Raji (cell line): Measurements from ENCODE around the gene ITSN2.

Source experiments
- POLR2A ChIP-seq: IDR thresholded peaks from 2 replicates; pipeline ENCODE4 v1.6.1; 2011; ENCODE audit warnings: low read depth, low read length, control low read depth; ENCODE audit not compliant: insufficient read depth

The ITSN2 gene

DNA sequence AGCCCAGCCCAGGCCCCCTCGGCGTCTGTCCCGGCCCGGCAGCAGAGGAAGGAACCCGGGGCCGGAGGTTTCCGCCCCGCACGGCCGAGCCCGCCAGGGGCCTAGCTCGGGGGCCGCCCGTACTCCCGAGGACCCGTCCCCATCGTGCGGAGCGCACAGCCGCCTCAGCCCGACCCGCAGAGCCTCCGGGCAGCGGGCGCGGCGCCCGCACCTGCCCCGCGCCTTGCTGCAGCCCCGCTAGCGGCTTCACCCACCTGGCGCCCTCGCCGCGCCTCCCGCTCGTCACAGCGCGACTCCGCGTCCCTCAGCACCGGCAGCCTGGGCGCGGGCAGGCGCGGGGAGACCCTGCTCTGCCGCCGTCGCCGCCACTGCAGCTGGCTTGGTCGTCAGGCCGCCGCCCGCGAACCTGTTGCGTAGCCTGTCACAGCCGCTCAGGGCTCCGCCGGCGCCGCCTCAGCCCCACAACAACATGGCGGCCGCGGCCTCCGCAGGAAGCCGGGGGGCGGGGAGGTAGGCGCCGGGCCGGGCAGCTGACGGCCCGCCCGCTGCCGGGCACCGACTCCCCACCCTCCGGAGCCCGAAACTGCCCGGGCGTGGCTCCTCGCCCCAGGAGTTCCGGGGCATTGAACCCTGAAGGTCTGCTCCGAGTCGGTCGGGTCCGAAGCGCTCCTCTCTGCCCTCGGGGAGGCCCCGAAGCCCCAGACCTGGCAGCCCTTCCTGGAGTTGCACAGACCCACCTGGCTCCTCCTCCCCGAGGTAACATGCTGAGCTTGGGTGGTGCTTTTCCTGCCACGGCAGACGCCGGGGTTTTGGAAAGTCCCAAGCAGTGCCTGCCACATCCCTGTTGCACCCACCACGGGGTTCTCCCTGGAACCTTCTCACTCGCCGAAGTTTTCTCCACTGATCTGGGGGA, at the start of gene ITSN2:
TSS of gene ITSN2 (minus strand) at position 487 of the 913 bp plus-strand sequence. CDS start 32,454 bp downstream, outside the sequence.
- peak; percentile 81 for TF ChIP-seq POLR2A

DNA sequence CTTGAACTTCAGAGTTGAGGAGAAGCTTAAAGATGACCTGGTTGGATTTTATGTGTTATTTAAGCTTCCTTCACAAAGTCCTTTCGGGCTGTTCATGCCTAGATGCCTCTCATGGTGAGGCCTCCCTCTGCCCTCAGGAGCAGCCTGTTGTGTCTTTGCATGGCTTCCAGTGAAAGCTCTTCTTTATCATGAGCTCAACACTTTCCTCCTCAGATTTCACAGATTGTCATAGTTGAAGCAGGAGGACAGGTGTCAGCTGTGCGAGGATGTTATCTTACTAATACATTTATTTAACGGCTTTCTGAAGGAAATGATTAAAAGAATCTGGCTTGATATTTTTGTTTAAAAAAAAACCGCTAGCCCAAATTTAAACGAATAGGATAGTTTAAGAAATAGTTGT, 48.8 kb upstream of the ITSN2 start:
- no peak for TF ChIP-seq POLR2A

DNA sequence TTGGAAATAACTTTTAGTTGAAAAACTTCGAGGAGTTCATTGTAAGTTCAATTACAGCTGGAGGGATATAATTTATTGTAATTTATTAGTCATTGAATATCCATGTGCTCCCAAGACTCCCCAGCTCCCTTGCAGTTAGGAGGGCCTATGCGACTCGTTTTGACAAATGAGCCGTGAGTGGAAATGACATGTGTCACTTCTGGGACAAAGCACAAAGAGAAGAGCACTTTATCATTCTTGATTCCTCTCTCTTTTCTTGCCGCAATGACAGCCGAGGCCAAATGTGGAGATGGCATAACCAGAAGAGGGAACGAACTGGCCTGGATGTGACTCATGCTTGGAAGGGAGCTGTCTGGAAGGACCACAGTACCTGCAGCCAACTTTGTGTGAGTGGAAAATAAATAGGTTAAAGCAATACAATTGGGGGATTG, 44.2 kb upstream of the ITSN2 start:
- TF ChIP-seq POLR2A: no peak

DNA sequence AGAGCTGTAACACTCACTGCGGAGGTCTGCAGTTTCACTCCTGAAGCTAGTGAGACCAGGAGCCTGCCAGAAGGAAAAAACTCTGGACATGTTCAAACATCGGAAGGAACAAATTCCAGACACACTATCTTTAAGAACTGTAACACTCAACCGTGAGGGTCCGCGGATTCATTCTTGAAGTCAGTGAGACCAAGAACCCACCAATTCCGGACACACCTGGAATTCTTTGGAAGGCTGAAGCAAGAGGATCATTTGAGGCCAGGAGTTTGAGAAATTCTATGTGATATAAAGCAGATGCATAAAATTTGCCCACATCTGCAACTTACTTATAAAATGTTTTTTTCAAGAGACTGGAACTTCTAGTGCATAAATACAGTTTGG, 43.5 kb upstream of the ITSN2 start:
- TF ChIP-seq POLR2A: no peak

DNA sequence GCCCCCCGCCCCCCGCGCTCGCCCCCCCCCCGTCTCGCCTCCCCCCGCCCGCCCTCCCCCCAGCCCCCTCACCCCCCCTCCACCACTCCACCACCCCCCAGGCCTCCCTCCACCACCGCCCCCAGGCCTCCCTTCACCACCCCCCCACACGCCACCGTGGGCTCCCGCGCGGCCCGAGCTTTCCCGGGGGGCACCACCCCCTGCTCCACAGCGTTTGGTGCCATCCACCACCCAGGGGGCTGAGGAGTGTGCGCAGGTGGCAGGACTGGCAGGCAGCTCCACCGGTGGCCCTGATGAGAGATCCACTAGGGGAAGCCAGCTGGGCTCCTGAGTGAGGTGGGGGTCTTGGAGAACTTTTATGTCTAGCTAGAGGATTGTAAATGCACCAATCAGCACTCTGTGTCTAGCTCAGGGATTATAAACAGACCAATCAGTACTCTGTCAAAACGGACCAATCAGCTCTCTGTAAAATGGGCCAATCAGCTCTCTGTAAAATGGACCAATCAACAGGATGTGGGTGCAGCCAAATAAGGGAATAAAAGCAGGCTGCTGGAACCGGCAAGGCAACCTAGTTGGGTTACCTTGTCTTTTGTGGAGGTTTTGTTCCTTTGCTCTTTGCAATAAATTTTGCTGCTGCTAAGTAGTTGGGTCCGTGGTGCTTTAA, 43.0 kb upstream of the ITSN2 start:
- TF ChIP-seq POLR2A: no peak

DNA sequence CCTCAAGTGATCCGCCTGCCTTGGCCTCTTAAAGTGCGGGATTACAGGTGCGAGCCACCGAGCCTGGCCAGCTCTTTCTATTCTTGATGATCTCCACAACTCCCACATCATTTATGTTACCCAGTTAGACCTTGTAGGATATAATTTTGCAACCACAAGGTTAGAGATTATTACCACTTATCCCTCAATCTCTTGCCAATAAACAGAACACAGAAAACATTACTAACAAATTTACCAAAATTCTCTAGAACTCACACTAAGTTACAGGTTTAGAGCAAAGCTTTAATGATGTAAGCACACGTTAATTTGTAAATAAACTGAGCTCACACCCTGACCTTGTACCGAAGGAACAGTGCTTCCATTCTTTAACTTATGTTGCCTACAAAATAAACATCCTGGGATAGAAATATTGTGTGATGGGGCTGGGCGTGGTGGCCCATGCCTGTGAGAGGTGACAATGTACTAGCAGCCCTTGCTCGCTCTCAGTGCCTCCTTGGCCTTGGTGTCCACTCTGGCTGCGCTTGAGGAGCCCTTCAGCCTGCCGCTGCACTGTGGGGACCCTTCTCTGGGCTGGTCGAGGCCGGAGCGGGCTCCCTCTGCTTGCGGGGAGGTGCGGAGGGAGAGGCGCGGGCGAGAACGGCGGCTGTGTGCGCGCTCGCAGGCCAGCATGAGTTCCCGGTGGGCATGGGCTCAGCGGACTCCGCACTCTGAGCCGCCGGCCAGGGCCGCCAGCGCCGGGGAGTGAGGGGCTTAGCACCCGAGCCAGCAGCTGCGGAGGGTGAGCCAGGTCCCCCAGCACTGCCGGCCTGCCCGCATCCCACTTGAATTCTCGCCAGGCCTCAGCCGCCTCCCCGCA, 42.1 kb upstream of the ITSN2 start:
- TF ChIP-seq POLR2A: no peak

DNA sequence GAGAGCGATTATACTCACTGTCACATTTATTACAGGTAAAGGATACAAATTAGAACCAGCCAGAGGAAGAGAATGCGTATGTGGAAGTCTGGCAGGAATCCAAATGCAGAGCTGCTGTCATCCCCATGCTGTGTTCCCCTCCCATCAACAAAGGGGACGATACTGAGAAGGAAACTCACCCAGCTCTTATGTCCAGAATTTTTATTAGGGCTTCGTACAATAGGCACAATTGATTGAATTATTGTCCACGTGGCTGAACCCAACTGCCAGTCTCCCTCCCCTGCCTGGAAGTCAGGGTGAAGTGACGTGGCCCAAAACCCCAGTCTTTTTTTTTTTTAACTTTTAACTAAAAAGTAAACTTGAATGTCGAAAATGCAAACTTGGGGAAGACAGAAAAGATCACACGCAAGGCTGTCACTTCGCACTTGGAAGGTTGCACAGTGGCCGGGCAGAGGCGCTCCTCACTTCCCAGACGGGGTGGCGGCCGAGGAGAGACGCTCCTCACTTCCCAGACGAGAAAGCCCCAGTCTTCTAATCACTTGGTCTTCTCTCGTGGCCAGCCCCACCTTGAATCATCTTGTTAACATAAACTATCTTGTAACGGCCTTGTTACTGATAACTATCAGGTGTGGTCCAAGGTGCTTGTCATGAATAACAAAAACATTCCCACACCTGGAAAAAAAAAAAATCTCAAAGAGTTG, 40.0 kb upstream of the ITSN2 start:
- no peak for TF ChIP-seq POLR2A

DNA sequence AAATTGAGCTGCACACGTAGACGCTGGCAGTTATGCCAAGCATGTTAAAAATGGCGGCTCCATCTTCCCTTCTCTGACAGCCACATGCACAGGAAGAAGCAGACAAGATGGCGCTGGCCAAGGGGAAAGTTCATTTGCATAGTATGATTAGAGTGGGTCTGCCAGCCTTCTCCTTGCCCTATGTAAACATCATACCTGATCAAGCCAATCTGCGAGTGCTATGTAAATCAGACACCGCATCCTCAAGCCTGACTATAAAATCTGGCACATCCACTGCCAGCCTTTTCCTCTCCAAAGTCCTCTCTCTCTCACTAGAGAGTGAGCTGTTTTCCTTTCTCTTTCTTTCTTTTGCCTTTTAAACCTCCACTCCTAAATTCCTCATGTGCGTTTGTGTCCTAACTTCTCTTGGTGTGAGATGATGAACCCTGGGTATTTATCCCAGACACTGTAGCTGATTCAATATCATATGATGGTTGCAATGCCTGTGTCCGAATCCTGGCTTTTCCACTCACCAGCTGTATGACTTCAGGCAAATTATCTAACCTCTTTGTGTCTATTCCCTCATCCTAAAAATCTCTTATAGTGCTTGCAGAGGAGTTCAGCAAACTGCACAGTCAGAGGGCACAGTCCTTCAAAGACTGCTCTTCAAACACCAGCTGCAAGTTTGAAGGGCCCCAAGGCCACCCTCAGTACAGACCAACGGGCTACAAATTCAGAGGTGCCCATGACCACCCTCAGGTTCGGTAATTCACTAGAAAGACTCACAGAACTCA, 39.3 kb upstream of the ITSN2 start:
- TF ChIP-seq POLR2A: no peak

DNA sequence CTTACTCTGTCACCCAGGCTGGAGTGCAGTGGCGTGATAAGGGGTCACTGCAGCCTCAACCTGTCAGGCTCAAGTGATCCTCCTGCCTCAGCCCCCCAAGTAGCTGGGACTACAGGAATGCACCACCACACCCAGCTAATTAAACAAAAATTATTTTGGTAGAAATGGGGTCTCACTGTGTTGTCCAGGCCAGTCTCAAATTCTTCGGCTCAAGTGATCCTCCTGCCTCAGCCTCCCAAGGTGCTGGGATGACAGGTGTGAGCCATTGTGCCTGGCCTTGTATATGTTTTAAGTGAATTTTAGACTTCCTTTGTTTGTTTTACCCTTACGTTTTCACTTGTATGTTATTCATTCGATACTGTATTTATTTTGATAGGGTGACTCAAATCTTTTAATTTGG, 34.7 kb upstream of the ITSN2 start:
- no peak for TF ChIP-seq POLR2A

DNA sequence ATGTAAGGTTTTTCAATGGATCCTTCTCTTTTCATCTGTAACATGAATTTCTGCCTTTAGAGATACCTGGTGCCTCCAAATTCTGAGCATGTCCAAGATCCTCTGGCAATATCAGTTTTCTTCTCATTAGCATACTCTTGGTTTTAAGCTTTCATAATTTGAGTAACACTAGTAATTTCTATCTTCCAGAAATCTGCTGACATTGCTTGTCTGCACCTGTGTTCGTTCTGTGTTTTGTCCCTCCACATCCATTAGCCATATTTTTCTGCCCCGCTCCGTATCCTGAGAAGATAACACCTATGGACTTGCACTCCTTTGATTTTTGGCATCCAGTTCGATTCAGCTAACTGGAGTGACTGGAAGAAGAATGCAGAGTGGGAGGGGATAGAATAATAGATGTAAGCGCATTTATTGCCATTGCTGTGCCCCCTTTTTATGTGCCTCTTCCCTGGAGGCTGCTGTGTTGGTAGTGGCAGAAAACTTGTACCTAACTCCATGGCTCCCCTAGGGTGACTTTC, 32.3 kb upstream of the ITSN2 start:
- TF ChIP-seq POLR2A: no peak

DNA sequence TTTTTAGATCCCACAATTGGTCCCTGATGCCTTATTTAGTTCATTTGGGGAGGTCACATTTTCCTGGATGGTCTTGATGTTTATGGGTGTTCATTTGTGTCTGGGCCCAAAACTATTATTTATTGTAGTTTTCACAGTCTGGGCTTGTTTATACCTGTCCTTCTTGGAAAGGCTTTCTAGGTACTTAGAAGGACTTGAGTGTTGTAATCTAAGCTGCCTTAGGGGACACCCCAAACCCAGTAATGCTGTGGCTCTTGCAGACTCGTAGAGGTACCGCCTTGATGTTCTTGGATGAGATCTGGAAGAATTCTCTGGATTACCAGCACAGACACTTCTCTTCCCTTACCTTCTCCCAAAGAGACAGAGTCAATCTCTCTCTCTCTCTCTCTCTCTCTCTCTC, 25.0 kb upstream of the ITSN2 start:
- TF ChIP-seq POLR2A: no peak

DNA sequence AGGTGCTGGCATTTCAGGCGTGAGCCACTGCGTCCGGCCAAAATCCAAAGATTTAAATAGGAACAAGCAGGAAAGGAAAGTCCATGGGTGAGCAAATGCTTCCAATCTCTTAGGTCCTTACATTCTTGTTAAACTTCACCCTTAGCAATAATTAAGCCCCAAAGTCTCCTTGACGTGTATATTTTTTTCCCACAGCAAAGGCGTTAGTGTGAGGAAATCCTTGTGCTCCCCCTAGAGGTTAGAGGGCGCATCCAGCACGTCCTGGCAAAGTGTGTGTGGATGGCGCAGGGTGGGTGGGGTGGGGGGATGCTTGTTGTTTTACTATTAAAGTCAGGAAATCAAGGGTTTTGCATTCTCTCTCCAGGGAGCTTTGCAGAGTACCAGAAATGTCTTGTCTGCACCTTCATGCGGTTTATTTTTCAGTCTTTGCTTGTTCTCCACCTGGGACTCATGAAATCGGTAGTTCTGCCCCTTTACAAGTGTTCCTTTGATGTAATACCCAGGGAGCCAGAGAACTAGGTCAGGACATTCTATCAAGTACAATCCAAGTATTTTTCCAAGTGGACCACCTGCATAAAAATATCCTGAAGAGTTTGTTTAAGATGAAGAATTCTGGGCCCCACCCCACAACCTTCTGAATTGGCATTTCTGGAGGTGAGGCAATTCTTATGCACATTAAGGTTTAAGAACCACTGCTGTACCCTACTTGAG, 22.2 kb upstream of the ITSN2 start:
- TF ChIP-seq POLR2A: no peak

DNA sequence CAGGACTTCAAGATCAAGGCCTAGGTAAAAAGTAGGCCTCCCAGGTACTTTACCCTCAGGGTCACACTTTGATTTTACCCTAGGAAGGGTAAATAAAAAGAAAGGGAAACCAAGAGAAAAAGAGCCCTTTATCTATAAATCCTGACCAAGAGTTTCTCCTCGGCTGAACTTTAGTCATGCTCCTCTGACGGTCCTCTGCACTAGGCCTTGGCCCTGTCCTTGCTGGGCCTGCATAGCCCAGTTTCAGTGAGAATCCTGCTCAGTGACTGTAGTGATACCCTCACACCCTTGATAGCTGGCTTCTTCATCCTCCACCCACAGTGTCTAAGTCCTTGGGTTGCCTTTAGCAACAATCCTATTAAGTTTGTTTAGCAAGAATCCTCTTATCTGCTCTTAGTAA, 20.5 kb upstream of the ITSN2 start:
- TF ChIP-seq POLR2A: no peak

DNA sequence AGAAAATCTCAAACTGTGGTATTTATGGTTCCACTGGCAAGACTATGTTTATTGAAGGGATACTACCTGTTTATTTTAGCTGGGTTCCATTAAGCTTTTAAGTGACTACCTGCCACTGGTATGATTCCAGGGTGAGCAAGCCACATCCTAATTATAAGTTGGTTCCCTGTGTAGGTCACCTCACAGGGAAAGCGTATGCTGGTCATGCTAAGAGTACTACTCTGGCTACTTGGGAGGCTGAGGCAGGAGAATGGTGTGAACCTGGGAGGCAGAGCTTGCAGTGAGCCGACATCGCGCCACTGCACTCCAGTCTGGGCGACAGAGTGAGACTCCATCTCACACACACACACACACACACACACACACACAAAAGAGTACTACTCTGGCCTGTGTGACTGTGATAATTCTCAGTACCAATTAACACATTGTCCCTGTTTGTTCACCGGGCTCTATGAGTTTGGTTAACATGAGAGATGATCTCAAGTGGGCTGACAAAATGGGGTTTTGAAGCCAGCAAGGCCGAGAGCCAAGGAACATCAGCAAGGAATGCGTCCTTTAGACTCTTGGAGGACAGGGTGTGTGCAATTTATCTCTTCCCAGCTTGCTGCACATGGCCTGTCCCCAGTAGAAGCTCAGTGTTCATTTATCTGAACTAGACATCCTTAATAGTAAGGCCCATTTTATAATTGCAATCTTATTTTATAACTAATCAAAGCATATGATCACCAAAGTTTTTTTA, 15.2 kb upstream of the ITSN2 start:
- TF ChIP-seq POLR2A: no peak
